Bronchial epithelial cell (primary cell): ENCODE measurements around the gene CETP. TPM values are rescaled to one million over a fixed set of nuclear protein-coding genes. Genes with fewer than 3 reads are reported as not detected.
"Not testable (repeated sequence)": the region's sequence is repeated elsewhere in the genome, so short reads cannot be mapped to it uniquely, and the experiment has no call there.

Experiments
- DNase-seq: peaks from one replicate; pipeline ENCODE4 v3.0.0-alpha.2; 2010; ENCODE audit warnings: low read depth
- FAIRE-seq: peaks from 2 replicates; lab custom pipeline; 2011; peaks lifted over from hg19 to GRCh38; lab: Jason Lieb, UNC
- H3K27me3 ChIP-seq: 2 replicates; pipeline ENCODE4 v1.5.1; 2011; ENCODE audit warnings: low read length; ENCODE audit not compliant: control insufficient read depth, insufficient read depth
- H3K36me3 ChIP-seq: 2 replicates; pipeline ENCODE4 v1.5.1; 2011; ENCODE audit warnings: low read length; ENCODE audit not compliant: control insufficient read depth, insufficient read depth
- H3K4me3 ChIP-seq: 2 replicates; pipeline ENCODE4 v1.5.1; 2011; ENCODE audit warnings: mild to moderate bottlenecking, low read depth, low read length, control low read depth
- total RNA-seq: library from RNA; depleted of rRNA; stranded (reverse); fragments of >200 nt; gene quantifications from 2 replicates; pipeline ENCODE4 v1.2.1, GENCODE V29; 2014
- TF ChIP-seq, protein P1 (sequence below): IDR thresholded peaks from 2 replicates; pipeline ENCODE4 v1.5.1; 2011; ENCODE audit warnings: mild to moderate bottlenecking, moderate library complexity, low read length, control low read depth, inconsistent platforms; ENCODE audit not compliant: insufficient read depth, severe bottlenecking

Gene CETP
- total RNA-seq, 1 donor from 2014 or later: not detected

DNA sequence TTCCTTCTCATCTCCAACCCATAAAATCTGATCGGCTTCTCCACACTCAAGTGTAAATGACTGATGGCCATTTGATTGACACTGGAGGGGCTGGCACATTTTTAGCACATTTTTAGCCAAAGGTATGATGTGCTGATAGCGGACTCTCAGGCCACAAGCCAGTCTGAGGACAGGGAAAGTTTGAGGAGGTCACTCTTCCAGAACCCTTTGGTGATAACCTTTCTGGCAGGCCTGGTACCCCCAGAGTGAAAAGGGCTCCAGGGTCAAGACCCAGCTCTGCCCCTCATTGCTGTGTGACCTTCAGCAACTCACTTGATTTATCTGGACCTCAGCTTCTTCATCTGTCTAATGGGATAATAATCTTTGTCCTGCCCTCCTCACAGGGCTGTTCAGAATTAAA is 25.9 kb downstream of the CETP start:
- TF ChIP-seq, protein P1, sequence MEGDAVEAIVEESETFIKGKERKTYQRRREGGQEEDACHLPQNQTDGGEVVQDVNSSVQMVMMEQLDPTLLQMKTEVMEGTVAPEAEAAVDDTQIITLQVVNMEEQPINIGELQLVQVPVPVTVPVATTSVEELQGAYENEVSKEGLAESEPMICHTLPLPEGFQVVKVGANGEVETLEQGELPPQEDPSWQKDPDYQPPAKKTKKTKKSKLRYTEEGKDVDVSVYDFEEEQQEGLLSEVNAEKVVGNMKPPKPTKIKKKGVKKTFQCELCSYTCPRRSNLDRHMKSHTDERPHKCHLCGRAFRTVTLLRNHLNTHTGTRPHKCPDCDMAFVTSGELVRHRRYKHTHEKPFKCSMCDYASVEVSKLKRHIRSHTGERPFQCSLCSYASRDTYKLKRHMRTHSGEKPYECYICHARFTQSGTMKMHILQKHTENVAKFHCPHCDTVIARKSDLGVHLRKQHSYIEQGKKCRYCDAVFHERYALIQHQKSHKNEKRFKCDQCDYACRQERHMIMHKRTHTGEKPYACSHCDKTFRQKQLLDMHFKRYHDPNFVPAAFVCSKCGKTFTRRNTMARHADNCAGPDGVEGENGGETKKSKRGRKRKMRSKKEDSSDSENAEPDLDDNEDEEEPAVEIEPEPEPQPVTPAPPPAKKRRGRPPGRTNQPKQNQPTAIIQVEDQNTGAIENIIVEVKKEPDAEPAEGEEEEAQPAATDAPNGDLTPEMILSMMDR: no peak
- DNase-seq (no peak), FAIRE-seq (no peak)
- Histone ChIP-seq H3K27me3 (no peaks in the 10 kb centered on the region), H3K36me3 (no peaks in the 10 kb centered on the region), H3K4me3 (no peak overlapping the region)

DNA sequence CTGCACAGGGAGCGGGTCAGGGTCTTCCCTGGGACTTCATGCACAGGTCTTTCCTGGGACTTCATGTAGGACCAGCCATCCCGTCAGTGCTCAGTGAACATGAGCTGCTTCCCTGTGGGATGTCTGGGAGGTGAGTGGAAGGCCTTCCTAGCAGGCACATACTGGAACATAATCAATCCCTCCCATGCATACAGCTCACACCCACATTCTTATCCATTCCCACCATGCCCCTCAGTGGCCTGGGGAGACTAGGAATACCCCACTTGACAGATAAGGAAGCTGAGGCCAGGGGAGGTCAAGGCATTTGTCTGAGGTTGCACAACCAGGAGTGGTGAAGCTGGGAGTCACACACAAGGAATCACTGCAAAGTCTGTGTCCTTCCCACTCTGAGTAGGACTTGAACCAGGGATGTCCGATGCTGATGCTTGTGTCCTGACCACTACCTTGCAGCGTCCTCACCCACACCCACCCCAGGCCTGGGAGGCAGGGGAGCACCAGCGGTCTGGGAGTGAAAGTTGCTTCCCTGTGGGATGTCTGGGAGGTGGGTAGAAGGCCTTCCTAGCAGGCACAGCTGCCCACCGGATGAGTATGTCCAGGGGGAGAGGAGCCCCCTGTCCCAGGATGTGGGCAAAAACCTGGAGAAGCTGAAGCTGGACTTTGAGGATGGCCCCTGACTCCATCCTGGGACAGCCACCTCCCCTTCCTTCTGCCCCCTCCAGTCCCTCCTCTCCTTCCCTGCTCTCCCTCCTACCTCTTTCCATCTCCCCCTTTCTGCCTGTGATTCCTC is 26.6 kb downstream of the CETP start:
- TF ChIP-seq, protein P1: no peak
- Histone ChIP-seq H3K36me3 (no peaks in the 10 kb centered on the region), H3K4me3 (no peak overlapping the region), H3K27me3 (no peaks in the 10 kb centered on the region)
- no peak for DNase-seq
- FAIRE-seq: peak; percentile 13

- peak within 1 kb of the TSS; percentile 76 for H3K4me3 ChIP-seq
- H3K27me3 ChIP-seq: no peaks in the 10 kb centered on the region
- DNase-seq: peak; percentile 52
- no peak for FAIRE-seq
- TF ChIP-seq, protein P1: no peak
- no peaks in the 10 kb centered on the region for H3K36me3 ChIP-seq
Measured at GRCh38 chr16:56988948-56989945, 27.5 kb downstream of the CETP start, which contains the start of gene NLRC5. NLRC5 (plus strand) TSS chr16:56989557; CDS start chr16:57020713, 31,156 bp downstream.

DNA sequence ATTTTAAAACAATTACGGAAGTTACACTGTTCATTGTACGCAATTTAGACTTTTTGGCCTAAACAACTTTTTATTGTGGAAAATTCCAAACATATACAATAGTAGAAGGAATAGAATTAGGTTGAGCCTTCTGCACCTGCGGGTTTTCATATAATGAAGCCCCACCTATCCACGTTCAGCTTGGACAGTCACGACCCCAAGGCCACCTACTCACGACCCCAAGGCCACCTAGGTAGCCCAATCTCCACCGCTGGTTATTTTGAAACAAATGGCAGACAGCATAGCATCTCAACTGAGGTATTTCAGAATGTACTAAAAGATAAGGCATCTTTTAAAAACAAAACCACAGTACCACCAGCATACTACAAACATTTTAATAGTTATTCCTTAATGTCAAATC is 28.2 kb downstream of the CETP start:
- H3K27me3 ChIP-seq: no peaks in the 10 kb centered on the region
- H3K4me3 ChIP-seq: peak overlapping the region; percentile 76
- DNase-seq (no peak), FAIRE-seq (no peak)
- H3K36me3 ChIP-seq: no peaks in the 10 kb centered on the region
- TF ChIP-seq, protein P1: no peak

DNA sequence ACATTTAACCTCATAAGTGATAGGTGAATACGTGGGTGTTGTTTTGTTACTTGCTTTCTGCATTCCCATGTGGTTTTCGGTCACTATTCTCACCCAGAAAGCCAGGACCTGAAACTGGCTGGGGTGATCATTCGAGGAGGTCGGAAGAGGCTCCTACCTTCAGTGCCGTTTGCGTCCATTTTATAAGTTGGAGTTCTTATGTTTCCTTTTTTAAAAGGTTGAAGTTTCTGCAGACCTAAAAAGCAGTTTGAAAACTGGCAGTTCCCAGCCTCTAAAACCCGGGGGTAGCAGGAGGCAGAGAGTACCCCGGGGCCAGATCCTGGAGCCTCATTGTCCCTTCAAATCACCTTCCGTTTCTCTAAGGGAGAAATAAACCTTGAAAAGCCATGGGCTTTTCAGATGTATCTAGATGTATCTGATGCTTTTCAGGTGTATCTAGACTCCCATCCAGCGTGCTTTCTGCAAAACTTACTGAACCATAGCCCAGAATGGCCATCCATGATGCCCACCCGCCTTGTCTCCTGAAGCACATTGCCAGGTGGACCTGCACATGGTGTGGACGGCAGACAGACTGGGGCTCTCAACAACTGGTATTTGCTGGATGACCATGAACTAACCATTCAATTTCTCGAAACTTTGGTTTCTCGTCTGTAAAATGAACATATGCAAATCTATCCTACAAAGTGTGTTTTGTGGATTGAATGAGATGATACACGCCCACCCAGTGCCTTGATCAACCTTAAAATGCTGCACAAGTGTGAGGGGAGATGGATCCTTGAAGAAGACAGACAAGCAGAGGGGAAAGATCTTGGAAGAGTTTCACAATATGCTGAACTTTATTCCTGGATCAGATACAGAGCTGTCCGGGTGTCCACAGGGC is 28.9 kb downstream of the CETP start:
- Histone ChIP-seq H3K36me3 (no peaks in the 10 kb centered on the region), H3K4me3 (no peak overlapping the region), H3K27me3 (no peaks in the 10 kb centered on the region)
- DNase-seq: no peak
- TF ChIP-seq, protein P1: no peak
- no peak for FAIRE-seq

DNA sequence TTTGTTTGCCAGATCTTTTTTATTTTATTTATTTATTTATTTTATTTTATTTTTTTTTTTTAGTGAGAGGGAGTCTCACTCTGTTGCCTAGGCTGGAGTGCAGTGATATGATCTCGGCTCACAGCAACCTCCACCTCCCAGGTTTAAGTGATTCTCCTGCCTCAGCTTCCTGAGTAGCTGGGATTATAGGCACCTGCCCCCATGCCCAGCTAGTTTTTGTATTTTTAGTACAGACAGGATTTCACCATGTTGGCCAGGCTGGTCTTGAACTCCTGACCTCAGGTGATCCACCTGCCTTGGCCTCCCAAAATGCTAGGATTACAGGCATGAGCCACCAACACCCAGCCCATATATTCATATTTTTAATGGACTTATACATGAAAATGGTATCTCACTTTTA is 30.7 kb downstream of the CETP start:
- H3K4me3 ChIP-seq, H3K27me3 ChIP-seq, H3K36me3 ChIP-seq, DNase-seq, FAIRE-seq: not testable (repeated sequence)
